NB4 (cell line): Measurements from ENCODE around the gene LEFTY1.

ENCODE experiments used
- DNase-seq: peaks from one replicate; pipeline ENCODE4 v3.0.0; 2010; ENCODE audit warnings: low read depth
- H3K4me3 ChIP-seq: one replicate; pipeline ENCODE4 v1.5.1; 2011; ENCODE audit warnings: mild to moderate bottlenecking, low read depth, low read length, moderate library complexity
- MYC ChIP-seq: IDR thresholded peaks from 2 replicates; pipeline ENCODE4 v1.6.1; 2011; ENCODE audit warnings: low read depth, low read length
- POLR2A ChIP-seq: IDR thresholded peaks from 2 replicates; pipeline ENCODE4 v1.6.1; 2011; ENCODE audit warnings: mild to moderate bottlenecking; ENCODE audit not compliant: insufficient read length; ENCODE audit errors: extremely low read depth
- TF ChIP-seq, protein P1 (sequence below): IDR thresholded peaks from 2 replicates; pipeline ENCODE4 v1.6.1; 2011; ENCODE audit warnings: low read depth, low read length
- TF ChIP-seq, protein P2 (sequence below): IDR thresholded peaks from one replicate; pipeline ENCODE4 v1.5.1; 2012; ENCODE audit warnings: low read depth, low read length

LEFTY1 gene

DNA sequence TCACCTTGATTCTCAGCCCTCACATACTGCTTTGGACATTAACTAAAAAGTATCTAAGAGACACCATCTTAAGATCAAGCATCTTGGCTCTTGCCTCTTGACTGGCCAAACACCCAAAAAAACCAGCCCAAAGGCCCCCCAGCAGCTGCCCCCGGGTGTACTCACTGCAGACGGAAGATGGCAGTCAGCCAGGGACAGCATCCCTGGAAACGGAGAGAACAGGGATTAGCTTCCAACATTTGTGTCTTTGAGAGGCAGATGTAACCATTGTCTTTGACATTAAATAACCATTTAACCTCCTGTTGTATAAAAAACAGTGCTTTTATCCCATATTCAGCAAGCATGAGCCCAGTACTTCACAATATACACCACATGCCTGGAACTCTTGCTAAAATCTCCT lies 18.0 kb downstream of the LEFTY1 start:
- no peak overlapping the region for H3K4me3 ChIP-seq
- DNase-seq: no peak
- TF ChIP-seq MYC (no peak), POLR2A (no peak)
- TF ChIP-seq, protein P1, sequence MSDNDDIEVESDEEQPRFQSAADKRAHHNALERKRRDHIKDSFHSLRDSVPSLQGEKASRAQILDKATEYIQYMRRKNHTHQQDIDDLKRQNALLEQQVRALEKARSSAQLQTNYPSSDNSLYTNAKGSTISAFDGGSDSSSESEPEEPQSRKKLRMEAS: no peak
- TF ChIP-seq, protein P2, sequence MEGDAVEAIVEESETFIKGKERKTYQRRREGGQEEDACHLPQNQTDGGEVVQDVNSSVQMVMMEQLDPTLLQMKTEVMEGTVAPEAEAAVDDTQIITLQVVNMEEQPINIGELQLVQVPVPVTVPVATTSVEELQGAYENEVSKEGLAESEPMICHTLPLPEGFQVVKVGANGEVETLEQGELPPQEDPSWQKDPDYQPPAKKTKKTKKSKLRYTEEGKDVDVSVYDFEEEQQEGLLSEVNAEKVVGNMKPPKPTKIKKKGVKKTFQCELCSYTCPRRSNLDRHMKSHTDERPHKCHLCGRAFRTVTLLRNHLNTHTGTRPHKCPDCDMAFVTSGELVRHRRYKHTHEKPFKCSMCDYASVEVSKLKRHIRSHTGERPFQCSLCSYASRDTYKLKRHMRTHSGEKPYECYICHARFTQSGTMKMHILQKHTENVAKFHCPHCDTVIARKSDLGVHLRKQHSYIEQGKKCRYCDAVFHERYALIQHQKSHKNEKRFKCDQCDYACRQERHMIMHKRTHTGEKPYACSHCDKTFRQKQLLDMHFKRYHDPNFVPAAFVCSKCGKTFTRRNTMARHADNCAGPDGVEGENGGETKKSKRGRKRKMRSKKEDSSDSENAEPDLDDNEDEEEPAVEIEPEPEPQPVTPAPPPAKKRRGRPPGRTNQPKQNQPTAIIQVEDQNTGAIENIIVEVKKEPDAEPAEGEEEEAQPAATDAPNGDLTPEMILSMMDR: no peak

DNA sequence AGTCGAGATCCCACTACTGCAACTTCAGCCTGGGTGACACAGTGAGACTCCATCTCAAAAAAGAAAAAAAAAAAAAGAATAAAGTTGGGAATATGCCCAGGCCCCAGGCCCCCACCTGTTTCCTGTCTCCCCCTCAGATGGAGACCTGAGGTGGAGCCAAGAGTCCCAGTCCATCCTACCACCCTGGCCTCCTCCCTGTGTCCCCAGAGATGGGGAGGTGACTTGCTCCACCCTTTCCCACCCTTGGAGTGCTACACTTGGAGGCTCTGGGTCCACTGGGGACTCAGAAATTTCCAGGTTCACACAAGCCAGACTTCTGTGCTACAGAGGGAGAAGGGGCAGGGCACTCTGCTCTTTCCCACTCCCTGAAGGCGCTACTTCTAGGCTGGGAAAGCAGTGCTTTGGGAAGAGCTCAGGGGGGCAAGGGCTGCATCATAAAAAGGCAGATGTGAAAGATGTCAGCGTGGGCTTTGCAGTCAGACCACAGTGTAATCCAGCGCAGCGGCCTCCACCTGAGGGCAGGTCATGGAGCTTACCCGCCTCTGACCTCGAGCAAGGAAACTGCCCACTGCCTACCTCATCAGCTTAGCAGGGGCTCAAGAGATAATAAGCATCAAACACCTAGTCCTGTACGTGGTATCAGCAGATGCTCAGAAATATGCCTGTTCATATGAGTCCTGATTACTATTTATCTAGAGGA lies 20.2 kb downstream of the LEFTY1 start:
- no peak overlapping the region for H3K4me3 ChIP-seq
- DNase-seq: no peak
- TF ChIP-seq, protein P2: no peak
- TF ChIP-seq, protein P1: no peak
- TF ChIP-seq MYC (no peak), POLR2A (no peak)

DNA sequence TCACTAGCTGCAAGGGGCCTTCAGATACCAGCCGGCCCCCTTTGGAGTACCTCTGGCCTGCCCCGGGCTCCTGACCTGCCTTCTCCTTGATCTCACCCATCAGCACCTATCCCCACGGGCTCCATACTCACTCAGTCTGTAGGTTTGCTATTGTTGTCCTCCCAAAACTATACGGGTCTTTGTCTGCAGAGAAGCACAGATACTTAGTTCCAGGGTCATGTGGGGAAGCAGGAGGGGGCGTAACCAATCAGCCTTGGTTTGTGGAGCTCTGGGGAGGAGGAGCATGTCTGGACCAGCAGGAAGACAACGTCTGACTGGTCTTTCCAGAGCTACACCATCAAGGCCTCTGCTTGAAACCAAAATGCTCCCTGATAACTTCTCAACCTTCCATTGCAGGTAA lies 22.0 kb downstream of the LEFTY1 start:
- H3K4me3 ChIP-seq: no peak overlapping the region
- DNase-seq: peak; percentile 61
- TF ChIP-seq MYC: no peak
- TF ChIP-seq, protein P2: no peak
- no peak for TF ChIP-seq POLR2A
- TF ChIP-seq, protein P1: no peak

DNA sequence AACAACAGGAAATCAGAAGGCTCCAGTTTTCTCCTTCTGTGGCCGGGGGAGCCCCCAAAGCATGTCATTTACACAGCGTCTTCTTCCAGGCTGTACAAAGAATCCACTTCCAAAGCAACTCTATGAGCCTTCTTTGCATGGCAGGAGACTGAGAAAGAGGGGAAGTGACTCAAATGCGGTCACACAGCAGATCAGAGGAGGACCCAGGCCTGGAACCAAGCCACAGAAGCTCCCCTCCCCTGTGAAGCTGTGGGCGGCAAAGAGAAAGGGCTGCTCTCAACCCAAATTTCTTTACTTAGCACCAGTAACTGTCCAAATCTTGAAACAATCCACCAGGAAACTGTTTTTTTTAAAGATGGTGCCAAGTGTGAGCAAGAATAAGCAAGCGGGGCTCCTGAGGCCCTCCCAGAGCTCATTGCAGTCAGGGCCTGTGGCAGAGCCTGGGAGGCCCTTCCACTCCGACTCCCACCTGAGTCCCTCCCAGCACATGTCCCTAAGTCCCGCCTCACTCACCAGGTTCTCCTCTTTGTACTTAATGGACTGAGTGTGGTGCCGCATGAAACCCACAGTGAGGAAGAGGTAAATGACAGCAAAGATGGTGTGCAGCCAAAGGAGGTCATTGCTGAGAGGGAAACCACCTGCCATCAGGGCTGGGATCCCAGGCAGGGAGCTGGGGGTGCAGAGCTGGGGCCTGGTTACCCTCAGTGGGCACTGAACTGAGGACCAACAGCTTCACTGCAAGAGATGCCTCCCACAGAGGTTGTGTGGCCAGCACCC lies 22.7 kb downstream of the LEFTY1 start:
- H3K4me3 ChIP-seq: peak overlapping the region; percentile 40
- TF ChIP-seq, protein P2: no peak
- peak; percentile 10; the same call in 1 of the 2 replicates for TF ChIP-seq MYC
- no peak for TF ChIP-seq POLR2A
- TF ChIP-seq, protein P1: peak; percentile 31; the same call in 1 of the 2 replicates
- DNase-seq: peak; percentile 95

DNA sequence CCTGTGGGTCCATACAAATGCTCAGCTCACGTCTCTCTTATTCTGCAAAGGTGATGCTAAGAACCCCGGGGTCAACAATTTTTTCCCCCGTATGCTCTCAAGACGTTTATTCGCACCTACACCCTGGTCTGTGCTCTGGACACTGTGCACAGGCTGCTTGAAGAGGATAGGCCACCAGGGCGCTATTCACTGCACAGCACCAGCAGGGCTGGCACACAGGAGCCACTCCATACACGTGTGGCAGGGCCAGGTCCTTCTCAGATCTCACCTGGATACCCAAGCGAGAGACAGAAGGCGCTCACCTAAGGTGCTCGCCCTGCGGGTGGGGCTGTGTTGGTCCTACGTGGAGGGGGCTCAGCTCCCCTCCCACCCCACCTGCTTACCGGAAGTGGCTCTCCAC lies 23.4 kb downstream of the LEFTY1 start:
- peak overlapping the region; percentile 40 for H3K4me3 ChIP-seq
- no peak for DNase-seq
- no peak for TF ChIP-seq POLR2A
- TF ChIP-seq, protein P1: no peak
- TF ChIP-seq, protein P2: no peak
- TF ChIP-seq MYC: no peak
